Measurements from ENCODE around the gene TMEM54. TPM values are rescaled to one million over a fixed set of nuclear protein-coding genes. Genes with fewer than 3 reads are reported as not detected.

The TMEM54 gene
- total RNA-seq, 1 donor from 2014 or later, result 0.44 TPM

- ChIA-PET POLR2A (no interaction called here), CTCF (interaction anchor here (0.6 kb wide), 1 partner anchor 97 kb away, joined by 4 read pairs; no protein-coding TSS in a partner anchor)
- intact Hi-C loops (cut with micrococcal nuclease), result no loop called here
- Mint-ChIP-seq H3K27ac (no peak overlapping the region), H3K4me1 (peaks cover 8% of the 10 kb centered on the region), H3K36me3 (ENCODE audit: low read depth) (no peaks in the 10 kb centered on the region), H3K27me3 (peaks cover 28% of the 10 kb centered on the region), H3K4me3 (no peak overlapping the region), H3K9me3 (no peaks in the 10 kb centered on the region)
- TF ChIP-seq, protein P1, sequence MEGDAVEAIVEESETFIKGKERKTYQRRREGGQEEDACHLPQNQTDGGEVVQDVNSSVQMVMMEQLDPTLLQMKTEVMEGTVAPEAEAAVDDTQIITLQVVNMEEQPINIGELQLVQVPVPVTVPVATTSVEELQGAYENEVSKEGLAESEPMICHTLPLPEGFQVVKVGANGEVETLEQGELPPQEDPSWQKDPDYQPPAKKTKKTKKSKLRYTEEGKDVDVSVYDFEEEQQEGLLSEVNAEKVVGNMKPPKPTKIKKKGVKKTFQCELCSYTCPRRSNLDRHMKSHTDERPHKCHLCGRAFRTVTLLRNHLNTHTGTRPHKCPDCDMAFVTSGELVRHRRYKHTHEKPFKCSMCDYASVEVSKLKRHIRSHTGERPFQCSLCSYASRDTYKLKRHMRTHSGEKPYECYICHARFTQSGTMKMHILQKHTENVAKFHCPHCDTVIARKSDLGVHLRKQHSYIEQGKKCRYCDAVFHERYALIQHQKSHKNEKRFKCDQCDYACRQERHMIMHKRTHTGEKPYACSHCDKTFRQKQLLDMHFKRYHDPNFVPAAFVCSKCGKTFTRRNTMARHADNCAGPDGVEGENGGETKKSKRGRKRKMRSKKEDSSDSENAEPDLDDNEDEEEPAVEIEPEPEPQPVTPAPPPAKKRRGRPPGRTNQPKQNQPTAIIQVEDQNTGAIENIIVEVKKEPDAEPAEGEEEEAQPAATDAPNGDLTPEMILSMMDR (IDR thresholded peaks at IDR 0.05), result no peak
- ATAC-seq (ENCODE audit: low read depth) (no peak), DNase-seq (no peak)
Measured at GRCh38 chr1:32904797-32905196, 3.6 kb upstream of the TMEM54 start.

DNA sequence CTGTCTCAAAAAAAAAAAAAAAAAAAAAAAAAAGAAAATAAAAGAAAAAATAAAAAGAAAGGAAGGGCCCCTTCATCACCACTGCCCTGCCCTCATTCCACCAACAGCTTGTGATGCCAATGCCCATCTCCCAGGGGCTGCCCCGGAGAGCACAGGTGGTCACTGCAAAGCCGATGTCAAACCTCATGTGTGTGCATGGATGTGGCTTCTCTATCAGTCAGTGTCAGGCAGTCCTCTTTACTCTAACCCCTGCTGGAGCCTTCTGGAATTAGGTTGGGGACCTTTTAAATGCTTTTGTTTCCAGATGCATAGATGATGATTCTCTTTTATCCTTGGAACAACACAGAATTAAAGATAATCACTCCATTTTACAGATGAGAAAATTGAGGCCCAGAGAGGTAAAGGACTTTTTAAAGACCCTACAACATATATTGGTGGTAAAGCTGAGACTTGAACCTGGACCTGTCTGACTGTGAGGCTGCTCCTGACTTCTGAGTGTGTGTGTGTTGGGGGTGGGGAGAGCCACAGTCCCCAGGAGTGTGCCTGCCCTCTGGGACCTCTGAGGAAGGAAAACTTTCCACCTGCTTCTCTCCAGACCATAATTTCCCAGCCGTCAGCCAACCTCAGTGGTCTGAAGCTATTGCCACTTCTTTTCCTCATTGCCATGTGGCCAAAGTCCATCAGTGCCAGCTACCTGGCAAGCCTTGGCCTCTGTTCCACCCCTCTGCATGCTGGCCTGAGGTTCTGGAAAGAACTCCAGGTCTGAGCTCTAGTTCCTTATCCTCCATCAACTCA lies 3.0 kb upstream of the TMEM54 start:
- ATAC-seq (ENCODE audit: low read depth), result no peak
- intact Hi-C loops (cut with micrococcal nuclease), result no loop called here
- peaks cover 8% of the 10 kb centered on the region for H3K4me1 Mint-ChIP-seq
- H3K9me3 Mint-ChIP-seq, result no peaks in the 10 kb centered on the region
- no peaks in the 10 kb centered on the region for H3K36me3 Mint-ChIP-seq (ENCODE audit: low read depth)
- POLR2A ChIA-PET, result no interaction called here
- H3K27ac Mint-ChIP-seq, result no peak overlapping the region
- CTCF ChIA-PET, result no interaction called here
- no peak overlapping the region for H3K4me3 Mint-ChIP-seq
- TF ChIP-seq, protein P1 (IDR thresholded peaks at IDR 0.05), result no peak
- peaks cover 32% of the 10 kb centered on the region for H3K27me3 Mint-ChIP-seq
- DNase-seq, result no peak

GRCh38 chr1:32902535-32902920 lies 1.3 kb upstream of the TMEM54 start:
- Mint-ChIP-seq H3K4me1 (peaks cover 8% of the 10 kb centered on the region), H3K9me3 (no peaks in the 10 kb centered on the region), H3K4me3 (peak overlapping the region; percentile 61), H3K27ac (no peak overlapping the region), H3K36me3 (ENCODE audit: low read depth) (no peaks in the 10 kb centered on the region), H3K27me3 (peaks cover 34% of the 10 kb centered on the region)
- DNase-seq (no peak), ATAC-seq (ENCODE audit: low read depth) (no peak)
- CTCF ChIA-PET, result no interaction called here
- intact Hi-C loops (cut with micrococcal nuclease), result no loop called here
- POLR2A ChIA-PET, result no interaction called here
- TF ChIP-seq, protein P1 (IDR thresholded peaks at IDR 0.05), result no peak

DNA sequence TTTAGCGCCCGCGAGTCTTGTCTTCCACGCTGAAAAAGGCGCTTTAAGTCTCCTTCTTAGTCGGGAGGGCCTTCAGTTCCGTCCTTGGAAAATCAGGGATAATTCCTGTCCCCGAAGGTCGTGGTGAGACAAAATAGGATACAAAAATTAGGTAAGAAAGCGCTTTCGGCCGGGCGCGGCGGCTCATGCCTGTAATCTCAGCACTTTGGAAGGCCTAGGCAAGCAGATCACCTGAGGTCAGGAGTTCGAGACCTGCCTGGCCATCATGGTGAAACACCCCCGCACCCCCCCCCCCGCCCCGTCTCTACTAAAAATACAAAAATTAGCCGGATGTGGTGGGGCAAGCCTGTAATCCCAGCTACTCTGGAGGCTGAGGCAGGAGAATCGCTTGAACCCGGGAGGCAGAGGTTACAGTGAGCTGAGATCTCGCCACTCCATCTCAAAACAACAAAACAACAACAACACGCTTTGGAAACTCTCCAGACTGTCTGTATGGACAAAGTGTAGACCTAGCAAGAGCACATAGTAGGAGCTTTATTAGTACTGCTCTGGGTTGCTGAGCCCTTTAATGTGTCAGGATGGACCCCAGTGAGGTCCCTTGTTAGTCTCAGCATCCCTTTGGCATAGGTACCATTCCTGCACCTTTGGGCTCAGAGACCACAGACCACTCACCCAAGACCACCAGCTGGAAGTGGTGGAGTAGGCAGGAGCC lies 790 bp upstream of the TMEM54 start:
- H3K4me3 Mint-ChIP-seq, result peak overlapping the region; percentile 78
- H3K27me3 Mint-ChIP-seq, result peaks cover 34% of the 10 kb centered on the region
- H3K9me3 Mint-ChIP-seq, result no peaks in the 10 kb centered on the region
- ATAC-seq (ENCODE audit: low read depth), result no peak
- TF ChIP-seq, protein P1 (IDR thresholded peaks at IDR 0.05), result no peak
- POLR2A ChIA-PET, result no interaction called here
- no peak overlapping the region for H3K27ac Mint-ChIP-seq
- intact Hi-C loops (cut with micrococcal nuclease), result no loop called here
- CTCF ChIA-PET, result no interaction called here
- no peaks in the 10 kb centered on the region for H3K36me3 Mint-ChIP-seq (ENCODE audit: low read depth)
- DNase-seq, result no peak
- peaks cover 8% of the 10 kb centered on the region for H3K4me1 Mint-ChIP-seq

DNA sequence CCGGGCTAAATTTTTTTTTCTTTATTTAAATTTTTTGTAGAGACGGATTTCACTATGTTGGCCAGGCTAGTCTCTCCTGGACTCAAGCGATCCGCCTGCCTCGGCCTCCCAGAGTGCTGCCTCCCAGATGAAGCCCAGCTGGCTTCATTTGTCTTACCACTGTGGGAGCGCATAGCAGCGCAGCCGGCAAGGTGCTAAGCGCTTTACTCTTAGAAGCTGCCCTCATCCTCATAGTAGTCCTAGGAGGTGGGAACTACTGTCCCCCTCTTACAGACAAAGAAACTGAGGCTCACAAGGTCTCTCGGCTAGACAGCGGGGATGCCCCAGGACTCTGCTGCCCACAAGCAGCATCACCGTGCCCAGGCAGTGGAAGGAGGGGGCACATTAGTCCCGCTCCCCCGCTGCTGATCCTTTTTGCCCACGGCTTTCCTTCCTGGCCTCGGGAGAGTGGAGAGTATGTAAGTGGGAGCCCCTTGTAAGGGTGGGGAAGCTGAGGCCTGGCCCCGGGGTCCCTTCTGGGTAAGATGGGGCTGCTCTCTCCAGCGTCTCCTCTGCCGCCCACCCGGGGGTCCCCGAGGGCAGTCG lies 726 bp downstream of the TMEM54 start:
- Mint-ChIP-seq H3K9me3 (no peaks in the 10 kb centered on the region), H3K27me3 (peaks cover 37% of the 10 kb centered on the region), H3K4me3 (peak overlapping the region; percentile 63), H3K27ac (no peak overlapping the region), H3K4me1 (peaks cover 8% of the 10 kb centered on the region), H3K36me3 (ENCODE audit: low read depth) (no peaks in the 10 kb centered on the region)
- ChIA-PET CTCF (no interaction called here), POLR2A (no interaction called here)
- intact Hi-C loops (cut with micrococcal nuclease), result no loop called here
- TF ChIP-seq, protein P1 (IDR thresholded peaks at IDR 0.05), result no peak
- ATAC-seq (ENCODE audit: low read depth) (no peak), DNase-seq (no peak)

All from activated B cell treated with CpG ODN at 0.5 μM for 24 hours (primary cell).